Motor neuron (in vitro differentiated cells): ENCODE measurements around the gene GALNT16. TPM values are rescaled to one million over a fixed set of nuclear protein-coding genes. Genes with fewer than 3 reads are reported as not detected.
A peak's percentile ranks its signal among the peaks of the same experiment; 100 is the strongest.

Source experiments
- ATAC-seq, 8 experiments: fragments of 200-7000 bp; cut with Tn5 transposase; replicated peaks in 6 of 8; 2 replicates each; pipeline ENCODE4 v1.8.0; 2021; ENCODE audit warnings: mild to moderate bottlenecking in 8 of 8, moderate library complexity in 8 of 8
- H3K27ac ChIP-seq, 2 donors: fragments of 250-450 bp; sonication (Bioruptor Pico); 2 replicates each; pipeline ENCODE4 v1.9.0; 2021; ENCODE audit warnings: antibody characterized with exemption in 2 of 2, mild to moderate bottlenecking in 2 of 2, moderate library complexity in 1 of 2
- H3K4me1 ChIP-seq, 2 donors: fragments of 250-450 bp; sonication (Bioruptor Pico); replicated peaks in 1 of 2; 2 replicates each; pipeline ENCODE4 v1.6.1; 2021; ENCODE audit warnings: antibody characterized with exemption in 2 of 2, mild to moderate bottlenecking in 2 of 2, moderate library complexity in 1 of 2
- H3K4me3 ChIP-seq, 5 donors: fragments of 250-450 bp; sonication (Bioruptor Pico); 2 replicates each; pipeline ENCODE4 v1.9.0; 2021; ENCODE audit warnings: antibody characterized with exemption in 5 of 5, mild to moderate bottlenecking in 5 of 5, moderate library complexity in 4 of 5
- WGBS, 10 experiments: fragments of 450-650 bp; shearing (Covaris generic); methylation state at CpG; one replicate each; pipeline ENCODE4 v1.0.0; 2022; 5-methylcytosine and 5-hydroxymethylcytosine counted together
- in situ Hi-C, 9 experiments: fragments of 400-800 bp; cut with MboI; loops; one replicate each; pipeline ENCODE4 v1.15.0; 2021; ENCODE audit warnings: low sequenced_read_pairs in 9 of 9, low pct_unique_long_range_greater_than_20kb in 2 of 9; ENCODE audit not compliant: unreplicated experiment in 9 of 9
- total RNA-seq, 8 experiments: library from RNA; unstranded; fragments of 300-600 nt; gene quantifications; 2 replicates each; pipeline versions ENCODE4 v1.2.3 to v1.2.4, GENCODE V29; 2022

GALNT16 gene
- total RNA-seq, 8 experiments from 2014 or later = 0.72 to 23.5 (median 11.9) TPM

DNA sequence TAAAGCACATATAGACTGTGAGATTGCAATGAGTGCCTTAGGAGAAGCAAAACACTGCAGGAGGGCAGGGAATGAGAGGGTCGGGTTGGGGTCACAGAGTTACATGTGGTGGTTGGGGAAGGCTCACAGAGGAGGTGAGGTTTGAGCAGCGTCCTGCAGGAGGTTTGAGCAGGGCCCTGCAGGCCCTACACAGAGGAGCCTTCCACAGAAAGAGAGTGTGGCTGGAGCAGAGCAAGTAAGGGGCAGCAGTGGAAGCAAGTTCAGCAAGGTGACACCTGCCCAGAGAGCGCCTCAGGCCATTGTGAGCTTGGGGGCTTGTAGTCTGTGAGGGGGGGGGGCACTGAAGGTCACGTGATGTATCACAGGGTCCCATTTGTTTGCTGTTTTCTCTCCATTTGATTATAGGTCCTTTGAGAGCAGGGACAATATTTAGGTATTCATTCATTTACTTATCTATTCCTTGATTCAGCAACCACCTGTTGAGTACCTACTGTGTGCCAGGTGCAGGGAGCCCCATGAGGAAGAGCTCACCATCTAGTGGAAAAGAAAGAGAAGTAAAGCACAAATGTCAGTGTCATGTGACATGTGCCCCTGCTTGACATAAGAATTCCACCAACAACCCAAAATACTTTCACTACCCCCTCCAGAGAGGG, 56.6 kb downstream of the GALNT16 start:
- ATAC-seq = no peak
- in situ Hi-C loops = no loop called here
- H3K4me1 ChIP-seq = no peaks in the 10 kb centered on the region
- H3K4me3 ChIP-seq = no peak overlapping the region
- 0 to 100% (median 67%) methylated on average over 1 of the region's 4 CpGs; no CpG with 5 or more reads in 6 of the 10 experiments for whole genome bisulfite sequencing, 10 experiments
- H3K27ac ChIP-seq = no peak overlapping the region

DNA sequence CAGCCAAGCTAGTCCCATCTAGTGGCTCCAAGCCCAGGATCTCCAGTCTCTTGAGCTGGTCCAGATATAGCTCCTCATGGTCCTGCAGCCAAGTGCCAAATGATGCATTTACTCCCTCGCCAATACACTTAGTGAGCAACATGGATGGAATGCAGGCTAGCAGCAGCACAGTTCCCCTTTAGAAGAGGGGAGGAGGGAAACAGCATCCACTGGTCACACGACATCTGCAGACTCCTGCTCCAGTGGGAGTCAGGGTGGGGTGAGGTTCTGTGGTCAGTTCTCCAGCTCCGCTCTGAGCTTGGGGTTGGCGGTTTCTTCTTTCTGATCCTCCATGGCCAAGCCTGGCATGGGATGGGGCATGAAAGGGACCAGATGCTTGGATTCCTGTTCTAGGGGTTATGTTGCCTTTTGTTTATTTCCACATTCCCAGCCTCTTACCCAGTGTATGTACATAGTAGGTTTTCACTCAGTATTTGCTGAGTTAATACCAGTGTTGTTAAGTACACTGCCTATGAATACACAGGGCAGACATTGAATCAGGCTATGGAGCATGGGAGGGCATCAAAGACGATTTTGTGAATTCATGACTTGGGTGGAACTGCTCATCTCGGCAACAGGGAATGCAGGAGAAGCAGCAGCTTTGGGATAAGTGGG, 57.3 kb downstream of the GALNT16 start:
- WGBS, 10 experiments = 0 to 100% (median 78%) methylated on average over 2 to 4 of the region's 6 CpGs; no CpG with 5 or more reads in 3 of the 10 experiments
- no peak overlapping the region for H3K27ac ChIP-seq
- no peaks in the 10 kb centered on the region for H3K4me1 ChIP-seq
- peak in 5 of 8 experiments; percentile 13 to 96 (median 86) for ATAC-seq
- in situ Hi-C loops = no loop called here
- H3K4me3 ChIP-seq = no peak overlapping the region

DNA sequence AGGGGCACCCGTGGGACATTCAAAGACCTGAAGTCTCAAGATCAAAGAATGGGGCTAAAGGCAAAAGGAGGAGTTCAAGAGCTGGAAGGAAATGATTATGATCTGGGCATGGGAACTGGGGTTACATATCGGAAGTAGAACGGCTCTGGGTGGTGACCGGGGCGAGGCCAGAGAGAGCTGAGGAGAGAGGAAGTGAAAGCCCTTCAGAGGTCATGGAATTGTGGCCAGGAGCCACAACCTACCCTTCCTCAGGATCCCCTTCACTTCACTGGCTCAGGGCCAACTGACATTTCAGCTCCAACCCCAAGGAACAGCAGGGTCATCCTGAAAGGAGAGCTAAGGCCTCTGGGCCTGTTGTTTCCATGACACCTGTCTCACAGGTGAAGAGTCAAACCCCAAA, 57.8 kb downstream of the GALNT16 start:
- Histone ChIP-seq H3K4me1 (no peaks in the 10 kb centered on the region), H3K4me3 (no peak overlapping the region), H3K27ac (no peak overlapping the region)
- in situ Hi-C loops = no loop called here
- WGBS, 10 experiments = 0 to 100% (median 64%) methylated on average over 1 to 5 of the region's 5 CpGs; no CpG with 5 or more reads in 2 of the 10 experiments
- peak in 2 of 8 experiments; percentile 3 to 6 for ATAC-seq

DNA sequence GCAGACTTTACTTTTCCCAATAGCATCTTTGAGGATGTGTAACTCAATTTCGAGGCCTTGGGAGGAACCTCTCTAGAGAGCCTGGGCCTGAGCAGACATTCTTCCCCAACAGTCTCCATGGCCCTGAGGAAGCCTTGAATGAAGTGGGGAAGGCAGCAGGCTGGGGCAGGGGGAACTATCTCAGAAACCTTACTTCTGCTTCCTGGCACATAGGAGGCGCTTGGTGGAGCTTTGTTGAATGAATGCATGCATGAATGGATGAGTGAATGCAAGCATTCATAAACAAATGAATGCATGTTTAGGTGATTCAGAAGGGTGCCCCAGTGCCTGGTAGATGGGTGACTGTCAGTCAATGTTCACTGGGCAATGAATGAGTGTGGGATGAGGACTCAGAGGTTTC, 58.3 kb downstream of the GALNT16 start:
- whole genome bisulfite sequencing, 10 experiments = 40 to 100% (median 89%) methylated on average over 1 to 2 of the region's 2 CpGs; no CpG with 5 or more reads in 6 of the 10 experiments
- Histone ChIP-seq H3K4me3 (no peak overlapping the region), H3K27ac (no peak overlapping the region), H3K4me1 (peaks cover 1 to 2% of the 10 kb centered on the region in 2 donors)
- in situ Hi-C loops = no loop called here
- no peak for ATAC-seq

DNA sequence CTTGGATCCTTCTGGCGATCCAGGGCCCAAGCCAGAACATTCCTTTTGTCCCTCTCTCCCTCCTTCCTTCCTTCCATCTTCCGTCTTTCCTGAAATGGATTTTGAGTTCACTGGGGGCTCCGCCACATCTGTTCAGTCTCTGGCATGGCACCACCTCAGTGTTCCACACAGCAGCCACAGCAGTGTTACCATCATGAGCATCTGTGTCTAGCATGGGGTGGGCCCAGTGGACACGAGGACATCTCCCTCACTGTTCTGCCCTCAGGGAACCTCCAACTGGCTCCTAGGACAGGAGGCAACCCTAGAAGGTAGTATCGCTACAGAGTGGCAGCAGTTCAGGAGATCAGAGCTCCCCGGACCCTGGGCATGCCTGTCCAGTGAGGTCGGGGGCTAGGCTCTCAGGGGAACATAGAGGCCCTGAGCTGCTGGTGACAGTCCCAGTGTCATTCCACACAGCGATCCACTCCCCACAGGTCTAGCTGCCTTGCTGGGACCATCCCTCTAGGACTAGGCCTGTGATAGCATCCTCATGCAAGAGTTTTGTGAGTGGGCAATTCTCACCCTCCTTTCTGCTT, 59.0 kb downstream of the GALNT16 start:
- Histone ChIP-seq H3K4me3 (no peak overlapping the region), H3K27ac (no peak overlapping the region), H3K4me1 (peaks cover 8 to 10% of the 10 kb centered on the region in 2 donors)
- ATAC-seq = no peak
- in situ Hi-C loops = no loop called here
- 75 to 87% (median 80%) methylated on average over 1 to 3 of the region's 8 CpGs; no CpG with 5 or more reads in 4 of the 10 experiments for WGBS, 10 experiments

DNA sequence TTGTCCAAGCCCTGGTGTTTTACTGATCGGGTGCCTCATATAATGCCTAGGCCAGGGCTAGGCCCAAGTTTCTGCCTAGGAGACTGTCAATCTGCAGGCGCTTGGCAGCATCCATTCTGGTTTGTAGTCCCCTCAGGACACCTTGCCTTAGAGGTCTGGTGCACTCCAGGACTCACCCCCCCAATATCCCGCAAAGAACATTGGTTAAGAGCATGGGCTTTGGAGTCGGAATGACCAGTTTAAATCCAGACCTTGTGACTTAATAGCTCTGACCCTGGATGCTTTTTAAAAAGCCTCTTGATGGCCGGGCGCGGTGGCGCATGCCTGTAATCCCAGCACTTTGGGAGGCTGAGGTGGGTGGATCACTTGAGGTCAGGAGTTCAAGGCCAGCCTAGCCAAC, 60.0 kb downstream of the GALNT16 start:
- Histone ChIP-seq H3K4me1 (peaks cover 8 to 16% of the 10 kb centered on the region in 2 donors), H3K27ac (no peak overlapping the region), H3K4me3 (no peak overlapping the region)
- no peak for ATAC-seq
- in situ Hi-C loops = no loop called here
- WGBS, 10 experiments = 40 to 100% (median 88%) methylated on average over 1 to 8 of the region's 8 CpGs; no CpG with 5 or more reads in 2 of the 10 experiments

DNA sequence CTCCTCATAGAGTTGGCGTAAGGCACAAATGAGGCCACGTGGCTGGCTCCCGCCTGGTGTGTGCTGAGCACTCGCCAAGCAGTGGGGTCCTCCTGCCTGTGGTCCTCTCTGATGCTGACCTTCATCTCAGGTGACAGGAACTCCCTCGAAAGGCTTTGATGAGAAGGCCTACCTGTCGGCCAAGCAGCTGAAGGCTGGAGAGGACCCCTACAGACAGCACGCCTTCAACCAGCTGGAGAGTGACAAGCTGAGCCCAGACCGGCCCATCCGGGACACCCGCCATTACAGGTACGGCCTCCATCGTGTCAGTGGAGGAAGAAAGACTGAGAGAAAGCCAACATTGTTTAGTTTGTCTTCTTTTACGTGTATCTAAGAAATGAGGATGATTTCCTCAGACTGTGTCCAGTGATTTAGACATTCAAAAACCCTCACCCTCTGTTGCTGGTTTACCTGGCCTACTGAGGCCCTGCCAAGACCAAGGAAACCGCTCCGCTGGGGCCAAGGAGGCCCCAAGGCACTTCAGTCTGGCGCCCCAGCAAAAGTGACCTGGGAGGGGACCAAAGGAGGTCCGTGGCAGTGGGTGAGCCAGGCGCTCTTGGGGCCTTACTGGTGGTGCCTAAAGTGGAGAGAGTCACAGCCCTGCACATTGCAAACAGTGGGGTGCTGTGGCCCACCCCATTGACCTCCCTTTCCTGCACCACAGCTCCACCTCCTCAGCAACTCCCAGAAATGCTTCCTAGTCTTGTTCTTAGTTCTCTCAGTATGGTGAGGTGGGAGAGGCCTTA, 60.8 kb downstream of the GALNT16 start:
- Histone ChIP-seq H3K4me1 (peaks cover 8 to 16% of the 10 kb centered on the region in 2 donors), H3K27ac (no peak overlapping the region), H3K4me3 (no peak overlapping the region)
- ATAC-seq = no peak
- in situ Hi-C loops = no loop called here
- WGBS, 10 experiments = 40 to 96% (median 80%) methylated on average over 1 to 10 of the region's 18 CpGs; no CpG with 5 or more reads in 2 of the 10 experiments

DNA sequence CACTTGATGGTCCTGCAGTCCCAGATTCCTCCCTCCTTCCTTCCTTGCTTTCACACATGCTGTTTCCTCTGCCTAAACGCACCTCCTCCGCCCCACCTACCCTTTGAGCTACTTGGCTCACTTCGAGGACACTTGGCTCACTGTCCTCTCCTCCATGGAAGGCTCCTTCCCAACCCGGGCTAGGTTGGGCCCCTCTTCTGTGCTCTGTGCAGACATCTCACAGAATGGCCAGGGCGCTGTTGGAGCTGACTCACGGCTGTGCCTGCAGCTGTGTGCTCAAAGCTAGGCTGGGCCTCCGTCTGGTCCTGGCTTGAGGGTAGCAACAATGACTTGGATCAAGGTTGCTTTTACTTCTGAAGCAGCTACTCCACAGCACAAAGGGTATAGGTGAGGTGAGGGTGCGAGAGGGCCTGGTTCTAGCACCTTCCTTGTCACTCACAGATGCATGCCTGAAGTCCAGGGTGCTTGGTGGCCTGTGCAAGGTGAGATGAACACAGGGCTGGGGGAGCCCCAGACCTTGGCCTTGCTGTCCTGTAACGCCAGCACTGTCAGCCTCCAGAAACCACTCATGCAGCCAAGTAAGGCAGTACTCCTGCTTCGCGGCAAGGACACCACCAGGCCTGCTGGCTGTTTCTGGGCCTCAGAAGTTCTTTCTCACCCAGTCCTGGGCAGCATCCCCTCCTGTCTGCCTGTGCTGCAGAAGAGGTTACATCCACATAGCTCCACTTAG, 61.8 kb downstream of the GALNT16 start:
- WGBS, 10 experiments = 61 to 97% (median 85%) methylated on average over 3 to 5 of the region's 11 CpGs; no CpG with 5 or more reads in 5 of the 10 experiments
- in situ Hi-C loops = no loop called here
- ATAC-seq = peak in 1 of 8 experiments; percentile 5

DNA sequence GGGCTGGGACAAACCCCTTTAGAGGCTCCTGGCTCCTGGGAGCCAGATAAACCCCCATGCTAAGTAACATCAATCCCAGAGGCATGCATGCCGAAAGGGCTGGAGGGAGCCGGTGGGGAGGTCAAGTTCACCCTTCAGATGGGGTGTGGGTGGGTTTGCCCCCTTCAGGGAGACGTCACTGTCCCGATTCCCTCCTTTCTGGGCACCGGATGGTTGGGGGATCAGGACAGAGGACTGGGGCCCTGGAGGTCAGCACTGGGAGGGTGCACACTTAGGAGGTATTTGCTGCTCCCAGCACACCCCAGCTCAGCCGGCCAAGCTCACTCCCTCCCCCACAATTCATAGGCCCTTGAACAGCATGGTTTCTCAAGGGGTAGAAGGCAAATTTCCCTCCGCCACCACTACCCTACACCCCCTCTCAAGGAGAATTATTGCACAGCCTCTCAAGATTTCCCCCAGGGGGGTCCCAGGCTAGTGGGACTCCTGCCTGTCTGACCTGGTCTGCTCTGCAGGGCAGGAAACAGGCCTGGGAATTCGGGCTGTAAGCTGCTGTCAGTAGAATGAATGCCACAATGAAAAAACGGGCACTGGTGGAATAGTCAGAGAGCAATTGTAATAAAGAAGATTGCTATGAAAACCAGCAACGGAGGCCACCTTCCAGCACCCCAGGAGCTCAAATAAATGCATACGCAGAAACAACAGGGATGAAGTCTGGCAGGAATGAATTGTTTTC, 63.5 kb downstream of the GALNT16 start:
- Histone ChIP-seq H3K4me1 (peaks cover 8 to 16% of the 10 kb centered on the region in 2 donors), H3K27ac (peak overlapping the region in 1 of 2 donors; percentile 16), H3K4me3 (no peak overlapping the region)
- peak in 3 of 8 experiments; percentile 47 to 57 (median 52) for ATAC-seq
- in situ Hi-C loops = no loop called here
- WGBS, 10 experiments = 7 to 100% (median 35%) methylated on average over 1 to 4 of the region's 11 CpGs; no CpG with 5 or more reads in 1 of the 10 experiments

More for the DNA sequence above, 61.8 kb downstream of the GALNT16 start:
- Histone ChIP-seq H3K4me1 (peaks cover 8 to 16% of the 10 kb centered on the region in 2 donors), H3K27ac (no peak overlapping the region), H3K4me3 (no peak overlapping the region)

DNA sequence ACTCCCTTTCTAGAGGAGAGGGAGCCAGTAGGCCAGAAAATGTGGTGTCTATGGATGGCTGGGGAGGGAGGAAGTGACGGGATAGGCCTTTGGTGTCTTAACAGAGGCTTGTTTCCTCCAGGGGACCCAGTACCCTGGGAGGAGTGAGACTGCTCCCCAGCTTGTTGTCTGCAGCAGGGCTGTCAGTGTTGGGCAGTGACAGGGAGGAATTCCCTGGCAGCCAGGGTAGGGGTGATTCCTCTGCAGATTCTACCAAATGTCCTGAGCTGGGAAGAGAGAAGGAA, 64.0 kb downstream of the GALNT16 start:
- Histone ChIP-seq H3K27ac (peak overlapping the region in 1 of 2 donors; percentile 16), H3K4me1 (peaks cover 8 to 16% of the 10 kb centered on the region in 2 donors), H3K4me3 (no peak overlapping the region)
- in situ Hi-C loops = no loop called here
- peak in 2 of 8 experiments; percentile 51 to 61 for ATAC-seq
- WGBS, 10 experiments = 80% methylated on average over 1 of the region's 1 CpG; no CpG with 5 or more reads in 8 of the 10 experiments

DNA sequence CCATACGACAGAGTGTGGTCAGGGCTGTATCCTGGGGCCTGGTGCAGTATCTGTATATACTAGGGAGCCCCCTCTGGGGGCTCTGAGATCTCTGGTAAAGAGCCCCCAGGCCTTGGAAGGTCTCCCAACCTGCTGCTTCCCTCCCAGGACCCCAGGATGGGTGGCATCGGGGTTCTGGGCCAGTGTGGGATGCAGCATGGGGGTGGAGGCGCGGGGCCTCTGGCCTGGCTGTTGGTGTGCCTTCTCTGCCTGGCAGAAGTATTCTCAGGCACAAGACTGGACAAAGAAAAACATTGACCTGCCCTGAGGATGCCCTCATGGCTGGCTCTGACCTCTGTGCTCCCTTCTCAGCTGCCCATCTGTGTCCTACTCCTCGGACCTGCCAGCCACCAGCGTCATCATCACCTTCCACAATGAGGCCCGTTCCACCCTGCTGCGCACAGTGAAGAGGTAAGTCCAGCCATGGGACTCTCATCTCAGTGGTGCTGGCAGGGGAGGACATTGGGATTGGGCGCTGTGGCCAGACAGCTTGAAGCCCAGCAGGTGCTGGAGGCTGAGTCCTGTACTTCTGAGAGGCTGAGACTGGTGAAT, 64.5 kb downstream of the GALNT16 start:
- no peak for ATAC-seq
- H3K27ac ChIP-seq = no peak overlapping the region
- in situ Hi-C loops = no loop called here
- WGBS, 10 experiments = 60 to 100% (median 100%) methylated on average over 1 to 3 of the region's 9 CpGs; no CpG with 5 or more reads in 4 of the 10 experiments
- H3K4me1 ChIP-seq = peaks cover 8 to 16% of the 10 kb centered on the region in 2 donors
- H3K4me3 ChIP-seq = no peak overlapping the region
